GM12872 (cell line): ENCODE results near the gene FOXO3.

Source experiments
- CTCF ChIP-seq: IDR thresholded peaks from 3 replicates; pipeline ENCODE4 v1.5.1; 2011; ENCODE audit warnings: low read depth, mild to moderate bottlenecking, low read length, moderate library complexity; ENCODE audit not compliant: insufficient read depth

The FOXO3 gene

GRCh38 chr6:108644252-108644651, 83.5 kb downstream of the FOXO3 start:
- no peak for TF ChIP-seq CTCF

- TF ChIP-seq CTCF = no peak
These were observed 87.5 kb downstream of the FOXO3 start for GRCh38 chr6:108648191-108648590.

GRCh38 chr6:108650325-108650724, 89.6 kb downstream of the FOXO3 start:
- no peak for TF ChIP-seq CTCF

- no peak for TF ChIP-seq CTCF
These were observed 90.1 kb downstream of the FOXO3 start for GRCh38 chr6:108650781-108651180.

- TF ChIP-seq CTCF = no peak
These were observed 90.9 kb downstream of the FOXO3 start for GRCh38 chr6:108651340-108652227.

- no peak for TF ChIP-seq CTCF
These were observed 91.7 kb downstream of the FOXO3 start for GRCh38 chr6:108652375-108652774.

- no peak for TF ChIP-seq CTCF
These were observed 93.2 kb downstream of the FOXO3 start for GRCh38 chr6:108653949-108654348.
